Measurements from ENCODE around the gene ZCWPW2.

ZCWPW2 gene

DNA sequence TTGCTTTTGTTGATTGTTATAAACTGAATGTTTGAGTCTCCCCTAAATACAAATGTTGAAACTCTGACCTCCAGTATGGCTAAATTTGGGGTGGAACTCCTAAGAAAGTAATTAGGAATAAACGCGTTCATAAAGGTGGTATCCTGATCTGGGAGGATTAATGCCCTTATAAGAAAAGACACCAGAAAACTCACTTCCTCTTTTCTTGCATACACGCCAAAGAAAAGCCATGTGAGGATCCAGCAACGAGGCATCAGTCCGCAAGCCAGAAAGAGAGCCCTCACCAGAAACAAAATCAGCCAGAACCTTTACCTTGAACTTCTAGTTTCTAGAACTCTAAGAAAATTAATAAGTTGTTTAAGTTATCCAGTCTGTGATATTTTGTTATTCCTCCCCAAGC lies 37.5 kb downstream of the ZCWPW2 start:
- DNase-seq = no peak

GRCh38 chr3:28388978-28389377 lies 40.5 kb downstream of the ZCWPW2 start:
- DNase-seq = no peak

DNA sequence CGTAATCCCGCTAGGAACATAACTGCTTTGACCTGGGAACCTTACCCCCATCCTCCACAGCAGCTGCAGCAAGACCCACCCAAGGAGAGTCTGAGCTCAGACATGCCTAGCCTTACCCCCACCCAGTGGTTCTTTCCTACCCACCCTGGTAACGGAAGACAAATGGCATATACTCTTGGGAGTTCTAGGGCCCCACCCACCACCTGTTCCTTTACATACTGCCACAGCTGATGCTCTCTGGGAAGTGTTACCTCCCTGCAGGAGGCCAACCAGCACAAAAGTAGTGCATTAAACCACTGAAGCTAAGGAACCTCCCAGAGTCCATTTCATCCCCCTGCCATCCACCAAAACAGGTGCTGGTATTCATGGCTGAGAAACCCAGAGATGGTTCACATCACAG lies 50.7 kb downstream of the ZCWPW2 start:
- DNase-seq = no peak

- no peak for DNase-seq
These were observed 57.7 kb downstream of the ZCWPW2 start for GRCh38 chr3:28406241-28406640.

DNA sequence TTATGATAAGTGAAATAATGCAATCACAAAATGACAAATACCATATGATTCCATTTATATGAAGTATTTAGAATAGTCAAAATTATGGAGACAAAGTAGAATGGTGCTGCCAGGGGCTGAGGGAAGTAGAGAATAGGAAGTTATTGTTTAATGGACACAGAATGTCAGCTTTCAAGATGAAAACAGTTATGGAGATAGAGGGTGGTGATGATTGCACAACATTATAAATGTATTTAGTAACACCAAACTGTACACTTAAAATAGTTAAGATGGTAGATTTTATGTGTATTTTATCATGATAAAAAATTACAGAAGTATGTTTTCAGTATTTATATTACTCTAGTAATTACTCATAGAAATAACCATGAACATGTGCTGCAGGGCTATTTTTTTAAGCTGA lies 100.9 kb downstream of the ZCWPW2 start:
- DNase-seq = no peak

DNA sequence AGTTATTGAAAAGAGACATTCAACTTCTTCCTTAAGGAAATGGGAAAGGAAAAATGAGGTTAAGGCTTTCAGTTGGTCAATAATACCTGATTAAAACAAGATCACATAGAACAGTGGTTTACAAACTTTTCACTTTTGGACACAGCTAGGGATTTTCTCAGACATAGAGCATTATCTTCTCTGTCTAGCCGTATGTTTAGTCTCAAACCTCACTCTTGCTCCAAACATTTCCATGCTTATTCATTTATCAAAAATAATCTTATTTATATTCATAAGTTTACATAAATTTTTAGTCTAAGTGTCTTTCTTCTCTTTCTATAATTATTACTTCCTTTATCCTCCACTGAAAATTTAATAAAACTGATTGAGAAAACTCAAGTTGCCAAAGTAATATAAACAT lies 114.3 kb downstream of the ZCWPW2 start:
- no peak for DNase-seq

- DNase-seq = no peak
These were observed 118.9 kb downstream of the ZCWPW2 start for GRCh38 chr3:28467414-28467813.

DNA sequence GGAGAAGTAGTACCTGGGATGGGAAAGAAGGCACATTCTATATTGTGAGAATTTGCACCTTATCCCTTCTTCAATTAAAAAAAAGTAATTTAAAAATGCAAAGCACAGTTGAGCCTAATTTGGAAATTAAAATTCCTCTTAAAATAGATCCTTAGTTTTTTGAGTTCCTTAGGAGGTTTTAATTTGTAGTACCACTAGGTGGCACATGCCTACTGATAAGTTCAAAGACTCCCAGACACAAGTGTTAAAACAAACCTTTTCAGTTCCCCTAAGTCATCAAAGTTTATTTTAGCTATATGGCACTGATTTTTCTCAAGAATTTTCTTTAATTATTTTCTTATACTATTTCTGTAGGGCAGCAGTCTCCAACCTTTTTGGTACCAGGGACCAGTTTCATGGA lies 127.7 kb downstream of the ZCWPW2 start:
- DNase-seq = peak; percentile 45

DNA sequence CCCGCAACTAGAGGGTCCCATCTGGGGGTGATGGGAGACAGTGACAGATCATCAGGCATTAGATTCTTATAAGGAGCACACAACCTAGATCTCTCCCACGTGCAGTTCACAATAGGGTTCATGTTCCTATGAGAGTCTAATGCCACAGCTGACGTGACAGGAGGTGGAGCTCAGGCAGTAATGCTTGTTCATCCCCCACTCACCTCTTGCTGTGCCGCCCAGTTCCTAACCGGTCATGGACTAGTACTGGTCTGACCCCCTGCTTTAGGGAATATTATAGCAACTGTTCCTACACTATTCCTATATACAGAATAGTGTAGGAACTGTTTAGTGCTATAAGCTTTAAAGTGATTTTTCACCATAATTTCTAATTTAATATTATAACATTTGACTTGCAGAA lies 128.2 kb downstream of the ZCWPW2 start:
- no peak for DNase-seq

DNA sequence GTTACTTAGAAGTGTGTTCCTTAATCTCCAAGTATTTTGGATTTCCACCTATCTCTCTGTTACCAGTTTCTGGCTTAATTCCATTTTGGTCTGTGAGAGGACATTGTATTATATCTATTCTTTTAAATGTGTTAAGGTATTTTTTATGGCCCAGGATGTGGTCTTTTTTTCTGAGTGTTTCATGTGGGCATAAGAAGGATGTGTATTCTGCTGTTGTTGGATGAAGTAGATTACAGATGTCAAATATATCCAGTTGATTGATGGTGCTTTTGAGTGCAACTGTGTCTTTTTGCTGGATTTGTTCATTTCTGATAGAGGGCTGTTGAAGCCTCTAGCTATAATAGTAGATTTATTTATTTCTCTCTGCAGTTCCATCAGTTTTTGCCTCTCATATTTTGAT lies 136.6 kb downstream of the ZCWPW2 start:
- no peak for DNase-seq

- DNase-seq = no peak
These were observed 146.8 kb downstream of the ZCWPW2 start for GRCh38 chr3:28495301-28495700.

DNA sequence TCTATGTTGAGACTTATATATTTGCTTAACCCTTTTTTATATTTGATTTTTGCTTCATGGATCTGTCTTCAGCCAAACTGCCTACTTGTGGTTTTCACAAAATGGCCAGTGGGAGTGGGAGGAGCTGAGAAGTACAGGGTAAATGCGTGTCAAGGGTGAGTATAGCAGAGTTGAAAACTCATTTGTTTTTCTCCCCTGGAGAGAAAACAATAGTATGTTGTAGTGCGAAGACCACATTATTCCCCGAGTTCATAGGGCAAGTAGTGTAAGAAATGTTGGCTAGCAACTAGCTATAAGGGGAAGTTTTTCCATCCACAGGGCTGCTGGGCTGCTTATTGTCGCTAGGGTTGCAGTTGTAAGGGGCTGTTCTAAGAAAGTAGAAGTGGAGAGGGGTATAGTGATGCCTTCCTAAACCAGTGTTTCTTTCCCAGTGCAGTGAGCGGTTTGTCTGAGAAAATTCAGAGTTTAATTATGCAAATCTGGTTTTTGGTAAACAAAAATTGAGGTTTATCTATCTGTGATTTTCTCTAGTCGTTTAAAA lies 153.9 kb downstream of the ZCWPW2 start:
- no peak for DNase-seq

DNA sequence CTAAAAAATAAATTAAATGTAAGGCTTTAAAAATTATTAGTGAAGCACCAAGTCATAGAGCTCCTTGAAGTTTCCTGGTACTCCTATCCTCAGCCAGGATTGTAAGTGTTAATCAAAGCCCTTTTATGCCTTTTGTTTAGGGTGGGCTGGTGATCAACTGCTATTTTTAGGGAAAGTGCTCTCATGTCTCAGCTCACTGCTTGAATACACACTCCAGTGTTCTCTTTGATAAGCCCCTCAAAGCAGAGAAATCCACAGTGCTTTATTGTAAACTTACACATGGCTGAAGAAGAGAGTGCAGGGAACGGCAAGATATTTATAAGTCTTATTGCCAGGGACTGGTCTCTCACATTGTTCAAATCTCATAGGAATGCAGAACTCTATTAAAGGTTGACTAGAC lies 156.5 kb downstream of the ZCWPW2 start:
- DNase-seq = no peak

GRCh38 chr3:28521663-28522062 lies 173.1 kb downstream of the ZCWPW2 start:
- DNase-seq = no peak

GRCh38 chr3:28542351-28542750 lies 193.8 kb downstream of the ZCWPW2 start:
- DNase-seq = no peak

DNA sequence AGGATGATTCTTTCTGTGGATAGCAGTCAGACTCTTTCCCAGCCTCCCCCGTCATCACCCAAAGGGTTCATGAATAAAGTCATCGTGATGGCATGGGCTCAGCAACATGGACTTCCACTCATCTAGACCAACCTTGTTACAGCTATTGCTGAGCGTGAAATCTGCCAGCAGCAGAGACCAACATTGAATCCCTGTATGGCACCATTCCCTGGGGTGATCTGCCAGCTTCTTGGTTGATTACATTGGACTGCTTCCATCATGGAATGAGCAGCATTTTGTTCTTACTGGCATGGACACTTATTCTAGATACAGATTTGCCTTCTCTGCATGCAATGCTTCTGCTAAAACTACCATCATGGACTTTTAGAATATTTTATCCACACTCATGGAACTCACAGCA lies 195.7 kb downstream of the ZCWPW2 start:
- DNase-seq = no peak

- DNase-seq = no peak
These were observed 196.3 kb downstream of the ZCWPW2 start for GRCh38 chr3:28544831-28545230.

DNA sequence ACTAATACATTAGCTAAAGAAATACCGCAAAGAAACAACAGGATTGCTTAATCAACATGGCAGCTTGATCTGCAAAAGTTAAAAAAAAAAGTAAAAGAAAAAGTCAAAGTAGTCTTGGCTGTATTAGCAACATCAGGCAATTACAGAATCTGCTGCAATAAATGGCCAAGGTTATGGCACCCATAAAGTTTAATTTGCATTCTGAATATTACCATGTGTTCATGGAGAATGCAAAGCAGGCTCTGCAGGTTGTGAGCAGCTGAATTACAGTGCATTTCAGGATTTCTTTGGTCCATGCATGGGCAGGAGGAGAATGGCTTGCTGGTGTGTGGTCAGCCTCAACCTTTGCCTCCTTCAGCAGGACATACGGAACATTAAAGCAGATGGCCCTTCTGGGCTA lies 199.2 kb downstream of the ZCWPW2 start:
- no peak for DNase-seq

GRCh38 chr3:28553175-28553574 lies 204.7 kb downstream of the ZCWPW2 start:
- no peak for DNase-seq

GRCh38 chr3:28556195-28556594 lies 207.7 kb downstream of the ZCWPW2 start:
- no peak for DNase-seq

DNA sequence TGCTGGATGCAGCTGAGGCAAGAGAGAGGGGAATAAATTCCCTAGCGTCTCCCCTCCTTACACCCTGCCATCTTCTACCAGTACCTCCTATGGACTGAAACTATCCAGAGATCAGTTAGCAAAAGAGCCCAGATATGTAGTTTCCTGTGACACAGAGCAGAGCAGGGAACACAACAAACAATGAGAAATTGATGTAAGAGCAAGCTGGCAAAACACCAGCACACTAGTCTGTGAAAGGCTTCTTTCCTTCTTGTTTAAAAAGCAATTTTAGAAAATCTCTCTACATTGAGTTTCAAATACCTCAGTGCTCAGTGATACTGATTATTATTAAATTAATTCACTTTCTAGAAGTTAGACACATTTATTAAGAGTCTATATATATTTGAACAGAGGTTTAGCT lies 215.7 kb downstream of the ZCWPW2 start:
- no peak for DNase-seq

DNA sequence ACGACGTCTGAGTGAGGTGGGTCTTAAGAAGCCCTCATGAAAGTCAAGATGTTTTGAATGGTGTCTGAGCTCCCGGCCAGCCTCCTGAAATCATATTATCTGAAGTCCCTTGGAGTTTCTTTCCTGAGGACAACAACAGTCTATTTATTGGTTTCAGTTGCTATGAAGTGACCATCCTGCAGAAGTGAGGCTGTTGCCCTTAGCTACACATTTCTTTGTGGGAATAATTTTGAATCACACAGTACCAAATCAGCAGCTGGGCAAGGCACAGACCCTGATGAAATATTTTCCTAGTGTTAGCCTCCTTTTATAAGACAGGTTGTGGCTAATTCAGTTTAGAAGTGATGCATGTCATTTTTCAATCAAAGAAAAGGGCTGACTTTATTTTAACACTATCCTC lies 220.8 kb downstream of the ZCWPW2 start:
- DNase-seq = no peak

- DNase-seq = no peak
These were observed 225.5 kb downstream of the ZCWPW2 start for GRCh38 chr3:28574036-28574435.

DNA sequence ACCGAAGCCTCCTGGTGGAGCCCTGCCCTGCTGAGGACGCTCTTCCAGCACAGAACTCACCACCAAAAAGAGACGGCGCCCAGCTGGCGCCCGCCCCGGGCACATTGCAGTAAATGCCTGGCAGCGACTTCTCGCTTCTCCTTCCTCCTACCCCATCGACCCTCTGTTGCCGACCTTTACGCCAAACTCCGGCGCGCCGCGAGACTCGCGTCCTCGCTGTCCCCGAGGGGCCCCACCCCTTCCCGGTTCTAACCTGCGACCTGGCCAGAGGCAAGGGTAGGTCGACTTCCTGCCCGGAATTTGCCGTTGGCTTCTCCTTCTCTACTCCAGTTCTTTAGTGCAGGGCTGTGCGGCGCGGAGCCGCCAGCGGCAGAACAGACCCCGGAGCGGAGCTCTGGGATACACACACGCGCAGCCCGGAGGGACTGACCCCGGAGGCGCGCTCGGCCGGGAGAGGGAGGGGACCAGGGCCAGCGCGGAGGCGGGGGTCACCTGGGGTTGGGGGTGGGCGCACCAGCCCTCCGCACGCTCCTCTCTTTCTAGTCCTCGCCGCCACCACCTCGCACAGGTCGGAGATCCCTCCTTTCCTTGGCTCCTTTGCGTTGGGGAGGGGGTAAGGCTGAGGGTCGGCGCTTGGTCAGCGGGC lies 226.7 kb downstream of the ZCWPW2 start:
- peak; percentile 62 for DNase-seq
